WERI-Rb-1 (cell line): ENCODE data around the gene RHOU.
"Not testable (repeated sequence)": the region's sequence is repeated elsewhere in the genome, so short reads cannot be mapped to it uniquely, and the experiment has no call there.

ENCODE experiments used
- DNase-seq: peaks from one replicate; pipeline ENCODE4 v3.0.0-alpha.2; 2020
- H3K27ac ChIP-seq: fragments of 250-450 bp; sonication (Bioruptor Pico); 2 replicates; pipeline ENCODE4 v1.5.1; 2020; ENCODE audit warnings: mild to moderate bottlenecking, moderate library complexity
- H3K27me3 ChIP-seq: fragments of 250-450 bp; sonication (Bioruptor Pico); 2 replicates; pipeline ENCODE4 v1.5.1; 2021; ENCODE audit warnings: mild to moderate bottlenecking, low read depth, moderate library complexity; ENCODE audit not compliant: insufficient read depth, severe bottlenecking
- H3K36me3 ChIP-seq: fragments of 250-450 bp; sonication (Bioruptor Pico); 2 replicates; pipeline ENCODE4 v1.5.1; 2020; ENCODE audit warnings: mild to moderate bottlenecking, moderate library complexity
- H3K4me3 ChIP-seq: 2 replicates; pipeline ENCODE4 v1.5.1; 2011; ENCODE audit warnings: low read depth, mild to moderate bottlenecking, control low read depth, low read length
- H3K9me3 ChIP-seq: fragments of 250-450 bp; sonication (Bioruptor Pico); 2 replicates; pipeline ENCODE4 v1.5.1; 2021; ENCODE audit warnings: mild to moderate bottlenecking, moderate library complexity; ENCODE audit not compliant: severe bottlenecking
- CTCF ChIP-seq: IDR thresholded peaks from 2 replicates; pipeline ENCODE4 v1.5.1; 2011; ENCODE audit warnings: low read depth, mild to moderate bottlenecking, control low read depth, inconsistent platforms, low read length

RHOU gene

DNA sequence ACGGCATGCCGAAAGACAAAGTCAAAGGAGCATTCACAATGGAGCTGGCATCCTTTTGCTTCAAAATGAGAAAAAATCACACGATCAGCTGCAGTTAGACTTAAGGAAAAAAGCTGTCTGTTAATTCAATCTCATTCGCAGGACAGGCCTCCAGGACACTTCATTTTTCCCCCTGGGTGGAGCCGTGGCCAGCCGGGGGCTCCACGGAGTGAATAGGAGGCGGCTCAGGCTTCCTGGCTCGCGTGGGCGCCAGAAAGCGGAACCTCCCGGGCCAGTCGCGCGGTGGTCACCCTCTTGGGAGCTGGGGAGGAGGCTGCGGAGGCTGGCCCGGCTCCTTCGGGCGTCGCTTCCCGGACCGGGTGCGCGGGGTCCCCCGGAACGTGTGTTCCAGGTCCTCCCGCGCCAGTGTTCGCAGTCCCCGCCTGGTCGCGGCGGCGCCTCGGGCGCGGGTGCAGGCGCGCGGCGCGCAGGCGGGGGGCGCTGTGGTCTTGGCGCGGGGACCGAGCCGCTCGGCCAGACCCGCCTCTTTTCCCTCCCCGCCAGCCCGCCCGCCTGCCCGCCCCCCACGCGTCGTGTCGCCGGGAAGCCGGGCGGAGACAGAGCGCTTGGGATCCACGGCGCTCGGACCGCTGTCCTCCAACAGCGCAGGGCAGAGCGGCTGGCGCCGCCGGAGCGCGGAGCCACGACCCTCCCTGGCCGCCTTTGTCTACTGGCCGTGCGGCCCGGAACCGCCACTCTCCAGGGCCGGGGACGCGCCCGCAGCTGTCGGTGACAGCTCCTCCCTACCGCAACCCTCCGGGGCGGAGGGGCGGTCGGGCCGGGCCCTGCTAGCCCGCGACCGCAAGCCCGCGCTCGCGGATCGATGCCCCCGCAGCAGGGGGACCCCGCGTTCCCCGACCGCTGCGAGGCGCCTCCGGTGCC lies at the start of gene RHOU:
RHOU (plus strand) TSS at position 599 of the 921 bp plus-strand sequence; CDS start at position 863, 264 bp downstream.
- Histone ChIP-seq H3K4me3 (peak within 1 kb of the TSS; percentile 49), H3K27ac (peak within 1 kb of the TSS; percentile 46; the same call in 1 of the 2 replicates), H3K9me3 (no peaks in the 10 kb centered on the region), H3K36me3 (no peaks in the 10 kb centered on the region), H3K27me3 (no peaks in the 10 kb centered on the region)
- peak; percentile 49 for TF ChIP-seq CTCF
- DNase-seq = peak; percentile 53

DNA sequence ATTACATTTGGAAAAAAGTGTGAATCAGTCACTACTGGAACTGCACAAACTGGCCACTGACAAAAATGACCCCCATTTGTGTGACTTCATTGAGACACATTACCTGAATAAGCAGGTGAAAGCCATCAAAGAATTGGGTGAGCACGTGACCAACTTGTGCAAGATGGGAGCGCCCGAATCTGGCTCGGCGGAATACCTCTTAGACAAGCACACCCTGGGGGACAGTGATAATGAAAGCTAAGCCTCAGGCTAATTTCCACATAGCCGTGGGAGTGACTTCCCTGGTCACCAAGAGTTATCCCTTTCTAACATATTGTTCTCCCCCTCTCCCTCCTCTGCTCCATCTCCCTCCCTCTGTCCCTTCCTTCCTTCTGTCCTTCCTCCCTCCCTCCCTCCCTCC lies 47.7 kb upstream of the RHOU start:
- no peak overlapping the region for H3K27ac ChIP-seq
- H3K9me3 ChIP-seq = no peaks in the 10 kb centered on the region
- no peak for TF ChIP-seq CTCF
- DNase-seq = no peak
- no peak overlapping the region for H3K4me3 ChIP-seq
- no peaks in the 10 kb centered on the region for H3K36me3 ChIP-seq
- no peaks in the 10 kb centered on the region for H3K27me3 ChIP-seq

- H3K4me3 ChIP-seq = no peak overlapping the region
- no peaks in the 10 kb centered on the region for H3K9me3 ChIP-seq
- TF ChIP-seq CTCF = no peak
- H3K27me3 ChIP-seq = no peaks in the 10 kb centered on the region
- H3K36me3 ChIP-seq = no peaks in the 10 kb centered on the region
- DNase-seq = peak; percentile 6
- no peak overlapping the region for H3K27ac ChIP-seq
Observed at GRCh38 chr1:228689255-228689654, 46.0 kb upstream of the RHOU start.

DNA sequence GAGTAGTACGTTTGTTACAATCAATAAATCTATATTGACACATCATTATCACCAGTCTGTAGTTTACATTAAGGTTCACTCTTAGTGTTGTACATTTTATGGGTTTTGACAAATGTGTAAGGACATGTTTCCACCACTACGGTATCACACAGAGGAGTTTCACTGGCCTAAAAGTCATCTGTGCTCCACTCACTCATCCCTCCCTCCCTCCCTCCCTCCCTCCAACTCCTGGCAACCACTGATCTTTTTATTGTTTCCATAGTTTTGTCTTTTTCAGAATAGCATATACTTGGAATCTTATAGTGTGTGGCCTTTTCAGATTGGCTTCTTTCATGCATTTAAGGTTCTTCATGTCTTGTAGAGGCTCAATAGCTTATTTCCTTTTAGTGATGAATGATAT lies 44.1 kb upstream of the RHOU start:
- no peak overlapping the region for H3K4me3 ChIP-seq
- no peak for TF ChIP-seq CTCF
- no peaks in the 10 kb centered on the region for H3K36me3 ChIP-seq
- H3K27me3 ChIP-seq = no peaks in the 10 kb centered on the region
- DNase-seq = no peak
- H3K9me3 ChIP-seq = no peaks in the 10 kb centered on the region
- H3K27ac ChIP-seq = no peak overlapping the region

DNA sequence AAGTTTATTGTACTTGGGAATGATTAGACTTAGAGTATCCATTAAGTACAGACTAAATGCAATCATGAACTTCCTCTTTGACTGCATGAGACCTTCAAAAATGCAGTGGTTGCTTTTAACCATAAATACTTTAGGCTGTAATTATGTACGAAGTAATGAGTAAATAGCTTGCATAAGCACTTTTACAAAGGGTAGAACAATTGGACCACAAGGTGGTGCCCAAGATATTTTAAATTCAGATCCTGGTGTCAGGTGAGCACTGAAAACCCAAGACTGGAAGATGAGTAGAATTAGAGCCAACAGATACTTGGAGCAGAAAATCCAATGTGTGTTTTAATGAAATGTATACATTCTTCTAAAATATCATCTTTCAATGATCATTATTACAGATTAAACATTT lies 43.4 kb upstream of the RHOU start:
- peak; percentile 9 for DNase-seq
- no peaks in the 10 kb centered on the region for H3K9me3 ChIP-seq
- no peak overlapping the region for H3K27ac ChIP-seq
- no peaks in the 10 kb centered on the region for H3K36me3 ChIP-seq
- no peak overlapping the region for H3K4me3 ChIP-seq
- no peak for TF ChIP-seq CTCF
- H3K27me3 ChIP-seq = no peaks in the 10 kb centered on the region

GRCh38 chr1:228694447-228694846 lies 40.8 kb upstream of the RHOU start:
- not testable (repeated sequence) for DNase-seq, H3K4me3 ChIP-seq, H3K27ac ChIP-seq, H3K27me3 ChIP-seq, H3K9me3 ChIP-seq, H3K36me3 ChIP-seq
